Loucy (cell line): ENCODE results near the gene MVD.

Experiments used
- CTCF ChIP-seq: fragments of 200-600 bp; sonication (generic); conservative IDR thresholded peaks from 2 replicates; pipeline ENCODE4 v1.5.1; 2014; ENCODE audit warnings: mild to moderate bottlenecking, antibody characterized with exemption, low read length
- EZH2phosphoT487 ChIP-seq: fragments of 200-600 bp; IDR thresholded peaks from 2 replicates; pipeline ENCODE4 v1.6.1; 2018; ENCODE audit warnings: antibody characterized with exemption, mild to moderate bottlenecking, moderate library complexity, borderline replicate concordance

GRCh38 chr16:88669980-88670379, 7.1 kb upstream of the MVD start:
- TF ChIP-seq CTCF (no peak), EZH2phosphoT487 (no peak)
